H54 (cell line): ENCODE data around the gene SLF2.
"Not testable (repeated sequence)": the region's sequence is repeated elsewhere in the genome, so short reads cannot be mapped to it uniquely, and the experiment has no call there.

Experiments used
- DNase-seq: peaks from one replicate; pipeline ENCODE4 v3.0.0; 2011; ENCODE audit warnings: low spot score, mixed read lengths; ENCODE audit not compliant: insufficient read length
- FAIRE-seq: peaks from 3 replicates; lab custom pipeline; 2011; peaks lifted over from hg19 to GRCh38; lab: Jason Lieb, UNC
- POLR2A ChIP-seq: IDR thresholded peaks from 2 replicates; pipeline ENCODE4 v1.6.1; 2011; ENCODE audit warnings: low read depth, mild to moderate bottlenecking, low read length

SLF2 gene

GRCh38 chr10:100883312-100883821, 29.4 kb upstream of the SLF2 start:
- DNase-seq: no peak
- TF ChIP-seq POLR2A: no peak
- FAIRE-seq: no peak

- DNase-seq, FAIRE-seq: not testable (repeated sequence)
Observed at GRCh38 chr10:100885611-100886010, 27.2 kb upstream of the SLF2 start.

- no peak for TF ChIP-seq POLR2A
- no peak for DNase-seq
- FAIRE-seq: no peak
Observed at GRCh38 chr10:100886091-100886490, 26.7 kb upstream of the SLF2 start.

- FAIRE-seq (no peak), DNase-seq (no peak)
- TF ChIP-seq POLR2A: no peak
Observed at GRCh38 chr10:100886521-100886920, 26.2 kb upstream of the SLF2 start.

GRCh38 chr10:100886963-100887362, 25.8 kb upstream of the SLF2 start:
- DNase-seq: no peak
- no peak for TF ChIP-seq POLR2A

GRCh38 chr10:100887761-100888296, 24.9 kb upstream of the SLF2 start:
- TF ChIP-seq POLR2A: no peak
- FAIRE-seq (no peak), DNase-seq (no peak)

More at GRCh38 chr10:100886963-100887362, 25.8 kb upstream of the SLF2 start:
- FAIRE-seq: no peak

- DNase-seq (no peak), FAIRE-seq (no peak)
- TF ChIP-seq POLR2A: no peak
Observed at GRCh38 chr10:100888957-100889356, 23.8 kb upstream of the SLF2 start.

GRCh38 chr10:100889546-100889945, 23.2 kb upstream of the SLF2 start:
- no peak for DNase-seq
- no peak for TF ChIP-seq POLR2A
- FAIRE-seq: no peak

GRCh38 chr10:100890141-100890672, 22.6 kb upstream of the SLF2 start:
- DNase-seq (no peak), FAIRE-seq (no peak)
- no peak for TF ChIP-seq POLR2A

GRCh38 chr10:100890673-100891317, 22.0 kb upstream of the SLF2 start:
- peak; percentile 78 for DNase-seq
- TF ChIP-seq POLR2A: no peak
- peak; percentile 93 for FAIRE-seq

GRCh38 chr10:100894033-100894432, 18.7 kb upstream of the SLF2 start:
- FAIRE-seq (no peak), DNase-seq (no peak)
- TF ChIP-seq POLR2A: no peak

GRCh38 chr10:100894589-100895294, 18.0 kb upstream of the SLF2 start:
- DNase-seq: no peak
- TF ChIP-seq POLR2A: no peak
- FAIRE-seq: no peak

- no peak for TF ChIP-seq POLR2A
- FAIRE-seq (no peak), DNase-seq (no peak)
Observed at GRCh38 chr10:100895346-100895745, 17.4 kb upstream of the SLF2 start.

- FAIRE-seq (no peak), DNase-seq (no peak)
- no peak for TF ChIP-seq POLR2A
Observed at GRCh38 chr10:100895896-100896295, 16.9 kb upstream of the SLF2 start.
